GM11168 (cell line): Measurements from ENCODE around the gene SLC26A1.

Source experiments
- in situ Hi-C: fragments of 300-500 bp; cut with MboI; formaldehyde crosslinking; loops from one replicate; pipeline ENCODE4 v1.12.0; 2022; ENCODE audit warnings: low sequenced_read_pairs; ENCODE audit not compliant: unreplicated experiment

SLC26A1 gene

GRCh38 chr4:1030031-1030430 lies 36.8 kb upstream of the SLC26A1 start:
- in situ Hi-C loops: no loop called here

GRCh38 chr4:1029529-1029928 lies 36.3 kb upstream of the SLC26A1 start:
- in situ Hi-C loops: no loop called here

GRCh38 chr4:1028574-1029220 lies 35.5 kb upstream of the SLC26A1 start:
- in situ Hi-C loops: no loop called here

GRCh38 chr4:1027915-1028238 lies 34.7 kb upstream of the SLC26A1 start:
- in situ Hi-C loops: no loop called here

- in situ Hi-C loops: no loop called here
Measured at GRCh38 chr4:1027219-1027914, 34.2 kb upstream of the SLC26A1 start.

- in situ Hi-C loops: no loop called here
Measured at GRCh38 chr4:1026115-1026514, 32.9 kb upstream of the SLC26A1 start.

- in situ Hi-C loops: no loop called here
Measured at GRCh38 chr4:1024882-1025545, 31.8 kb upstream of the SLC26A1 start.

- in situ Hi-C loops: no loop called here
Measured at GRCh38 chr4:1023895-1024740, 30.9 kb upstream of the SLC26A1 start.

GRCh38 chr4:1023075-1023640 lies 30.0 kb upstream of the SLC26A1 start:
- in situ Hi-C loops: no loop called here

GRCh38 chr4:1022739-1023066 lies 29.5 kb upstream of the SLC26A1 start:
- in situ Hi-C loops: no loop called here

- in situ Hi-C loops: no loop called here
Measured at GRCh38 chr4:1022051-1022738, 29.0 kb upstream of the SLC26A1 start.

GRCh38 chr4:1021386-1022050 lies 28.3 kb upstream of the SLC26A1 start:
- in situ Hi-C loops: no loop called here

- in situ Hi-C loops: no loop called here
Measured at GRCh38 chr4:1019729-1020470, 26.7 kb upstream of the SLC26A1 start.

GRCh38 chr4:1019320-1019719 lies 26.1 kb upstream of the SLC26A1 start:
- in situ Hi-C loops: no loop called here

GRCh38 chr4:1018147-1019020 lies 25.2 kb upstream of the SLC26A1 start:
- in situ Hi-C loops: no loop called here

GRCh38 chr4:1017706-1018105 lies 24.5 kb upstream of the SLC26A1 start:
- in situ Hi-C loops: no loop called here

- in situ Hi-C loops: no loop called here
Measured at GRCh38 chr4:1017211-1017610, 24.0 kb upstream of the SLC26A1 start.

- in situ Hi-C loops: no loop called here
Measured at GRCh38 chr4:1015746-1016145, 22.5 kb upstream of the SLC26A1 start.
